ENCODE measurements around the gene POLG2. TPM values are rescaled to one million over a fixed set of nuclear protein-coding genes. Genes with fewer than 3 reads are reported as not detected.
A peak's percentile ranks its signal among the peaks of the same experiment; 100 is the strongest.
"Not testable (repeated sequence)": the region's sequence is repeated elsewhere in the genome, so short reads cannot be mapped to it uniquely, and the experiment has no call there.

Gene POLG2
- total RNA-seq, 2 experiments from 2014 or later, result 36.0 to 47.3 TPM

DNA sequence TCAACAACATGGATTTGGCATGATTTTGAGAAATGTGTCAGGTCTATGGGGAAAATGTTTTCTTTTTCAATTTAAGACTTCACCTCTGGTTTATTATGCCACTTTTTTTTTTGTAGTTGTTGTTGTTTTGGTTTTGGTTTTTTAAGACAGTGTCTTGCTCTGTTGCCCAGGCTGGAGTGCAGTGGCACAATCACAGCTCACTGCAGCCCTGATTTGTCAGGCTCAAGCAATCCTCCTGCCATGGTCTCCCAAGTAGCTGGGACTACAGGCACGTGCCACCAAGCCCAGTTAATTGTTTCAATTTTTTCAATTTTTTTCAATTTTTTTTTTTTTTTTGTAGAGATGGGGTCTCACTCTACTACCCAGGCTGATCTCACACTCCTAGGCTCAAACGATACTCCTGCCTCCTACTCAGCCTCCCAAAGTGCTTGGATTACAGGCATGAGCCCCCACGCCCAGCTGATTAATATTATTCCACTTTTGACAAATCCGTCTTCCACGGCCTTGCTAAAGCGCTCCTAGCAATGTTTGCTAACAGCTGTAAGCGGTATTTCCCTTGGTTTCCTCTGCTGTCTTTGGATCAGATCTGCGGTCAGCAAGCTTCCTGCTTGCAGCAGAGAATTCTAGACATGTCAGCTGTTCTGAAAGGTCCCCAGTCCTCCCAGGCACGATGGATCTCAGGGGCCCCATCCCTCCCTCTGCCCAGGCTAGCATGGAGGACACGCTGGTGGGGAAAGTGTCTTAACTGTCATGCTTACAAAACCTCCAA is 54.9 kb downstream of the POLG2 start:
- Mint-ChIP-seq H3K4me3 (peak overlapping the region; percentile 4), H3K9me3 (ENCODE audit: low read depth) (peaks cover 16% of the 10 kb centered on the region), H3K4me1 (peaks cover 20% of the 10 kb centered on the region), H3K27ac (peak overlapping the region; percentile 77), H3K36me3 (peaks cover 21% of the 10 kb centered on the region), H3K27me3 (no peaks in the 10 kb centered on the region)
- peak; percentile 54 for DNase-seq
- CTCF ChIA-PET, result interaction anchor here (0.6 kb wide), 1 partner anchor 143 kb away, joined by 3 read pairs; no protein-coding TSS in a partner anchor
- peak; percentile 41 for ATAC-seq

DNA sequence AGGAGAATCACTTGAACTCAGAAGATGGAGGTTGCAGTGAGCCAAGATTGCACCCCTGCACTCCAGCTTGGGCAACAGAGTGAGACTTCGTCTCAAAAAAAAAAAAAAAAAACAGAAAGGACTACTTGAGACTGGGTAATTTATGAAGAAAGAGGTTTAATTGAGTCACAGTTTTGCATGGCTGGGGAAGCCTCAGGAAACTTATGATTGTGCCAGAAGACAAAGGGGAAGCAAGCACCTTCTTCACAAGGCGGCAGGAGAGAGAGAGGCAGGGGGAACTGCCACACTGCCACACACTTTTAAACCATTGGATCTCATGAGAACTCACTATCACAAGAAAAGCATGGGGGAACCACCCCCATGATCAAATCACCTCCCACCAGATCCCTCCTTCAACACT is 56.9 kb downstream of the POLG2 start:
- CTCF ChIA-PET, result no interaction called here
- Mint-ChIP-seq H3K27ac (no peak overlapping the region), H3K36me3 (peaks cover 24% of the 10 kb centered on the region)

DNA sequence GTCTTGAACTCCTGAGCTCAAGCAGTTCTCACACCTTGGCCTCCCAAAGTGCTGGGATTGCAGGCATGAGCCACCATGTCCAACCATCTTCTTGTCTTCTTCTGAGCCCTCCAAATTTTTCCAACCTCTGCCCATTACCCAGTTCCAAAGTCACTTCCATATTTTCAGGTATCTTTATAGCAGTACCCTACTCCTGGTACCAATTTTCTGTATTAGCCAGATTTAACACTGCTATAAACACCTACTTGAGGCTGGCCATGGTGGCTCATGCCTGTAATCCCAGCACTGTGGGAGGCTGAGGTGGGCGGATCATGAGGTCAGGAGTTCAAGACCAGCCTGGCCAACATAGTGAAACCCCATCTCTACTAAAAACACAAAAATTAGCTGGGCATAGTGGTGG is 57.3 kb downstream of the POLG2 start:
- ATAC-seq, H3K27me3 Mint-ChIP-seq, DNase-seq, H3K27ac Mint-ChIP-seq, H3K4me3 Mint-ChIP-seq, CTCF ChIA-PET: not testable (repeated sequence)
- Mint-ChIP-seq H3K36me3 (peaks cover 24% of the 10 kb centered on the region), H3K4me1 (peaks cover 20% of the 10 kb centered on the region), H3K9me3 (ENCODE audit: low read depth) (peaks cover 22% of the 10 kb centered on the region)

More for the DNA sequence above, 56.9 kb downstream of the POLG2 start:
- DNase-seq (no peak), ATAC-seq (no peak)
- Mint-ChIP-seq H3K9me3 (ENCODE audit: low read depth) (peaks cover 22% of the 10 kb centered on the region), H3K27me3 (no peaks in the 10 kb centered on the region), H3K4me1 (peaks cover 20% of the 10 kb centered on the region), H3K4me3 (no peak overlapping the region)

DNA sequence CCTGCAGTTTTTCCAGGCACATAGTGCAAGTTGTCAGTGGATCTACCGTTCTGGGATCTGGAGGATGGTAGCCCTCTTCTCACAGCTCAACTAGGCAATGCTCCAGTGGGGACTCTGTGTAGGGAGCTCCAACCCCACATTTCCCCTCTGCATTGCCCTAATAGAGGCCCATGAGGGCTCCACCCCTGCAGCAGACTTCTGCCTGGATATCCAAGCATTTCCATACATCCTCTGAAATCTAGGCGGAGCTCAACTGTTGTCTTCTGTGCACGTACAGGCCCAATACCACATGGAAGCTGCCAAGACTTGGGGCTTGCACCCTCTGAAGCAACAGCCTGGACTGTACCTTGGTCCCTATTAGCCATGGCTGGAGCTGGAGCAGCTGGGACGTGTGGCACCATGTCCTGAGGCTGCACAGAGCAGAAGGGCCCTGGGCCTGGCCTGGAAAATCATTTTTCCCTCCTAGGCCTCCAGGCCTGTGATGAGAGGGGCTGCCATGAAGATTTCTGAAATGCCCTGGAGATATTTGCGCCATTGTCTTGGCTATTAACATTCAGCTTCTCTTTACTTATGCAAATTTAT is 58.8 kb downstream of the POLG2 start:
- Mint-ChIP-seq H3K27me3 (no peaks in the 10 kb centered on the region), H3K27ac (no peak overlapping the region), H3K9me3 (ENCODE audit: low read depth) (peaks cover 27% of the 10 kb centered on the region), H3K4me3 (no peak overlapping the region), H3K4me1 (peaks cover 16% of the 10 kb centered on the region), H3K36me3 (peaks cover 25% of the 10 kb centered on the region)
- DNase-seq (no peak), ATAC-seq (no peak)
- CTCF ChIA-PET, result no interaction called here

DNA sequence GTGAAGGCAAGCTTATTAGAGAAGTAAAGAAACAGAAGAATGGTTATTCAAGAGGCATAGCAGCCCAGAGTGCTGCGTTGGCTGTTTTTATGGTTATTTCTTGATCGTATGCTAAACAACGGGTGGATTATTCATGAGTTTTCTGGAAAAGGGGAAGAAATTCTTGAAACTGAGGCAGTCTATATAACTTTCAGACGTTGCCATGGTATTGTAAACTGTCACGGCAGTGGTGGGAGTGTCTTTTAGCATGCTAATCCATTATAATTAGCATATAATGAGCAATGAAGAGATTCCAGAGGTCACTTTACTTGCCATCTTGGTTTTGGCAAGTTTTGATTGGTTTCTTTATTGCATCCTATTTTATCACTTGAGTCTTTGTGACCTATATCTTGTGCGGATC is 65.3 kb downstream of the POLG2 start:
- Mint-ChIP-seq H3K27me3 (peaks cover 14% of the 10 kb centered on the region), H3K36me3 (peaks cover 3% of the 10 kb centered on the region), H3K9me3 (ENCODE audit: low read depth) (peaks cover 9% of the 10 kb centered on the region), H3K4me3 (no peak overlapping the region), H3K27ac (no peak overlapping the region), H3K4me1 (no peaks in the 10 kb centered on the region)
- CTCF ChIA-PET, result interaction anchor here (2.5 kb wide), 1 partner anchor 12 kb away, joined by 12 read pairs; no protein-coding TSS in a partner anchor
- ATAC-seq (no peak), DNase-seq (no peak)

DNA sequence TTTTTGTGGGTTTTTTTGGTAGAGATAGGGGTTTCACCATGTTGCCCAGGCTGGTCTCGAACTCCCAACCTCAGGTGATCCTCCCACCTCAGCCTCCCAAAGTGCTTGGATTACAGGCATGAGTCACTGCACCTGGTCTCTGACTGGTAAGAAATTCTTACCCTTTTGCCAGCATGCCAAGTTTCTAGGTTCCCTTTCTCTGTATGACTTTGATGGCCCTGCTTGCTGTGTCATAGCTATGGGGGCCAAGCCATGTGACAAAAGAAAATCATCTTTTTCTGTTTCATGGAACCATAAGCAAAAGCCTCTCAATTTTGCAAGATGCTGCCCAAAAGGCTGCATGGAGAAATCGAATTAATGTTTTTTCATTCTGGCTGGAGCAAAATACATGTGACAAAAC is 66.8 kb downstream of the POLG2 start:
- H3K4me1 Mint-ChIP-seq; H3K4me3 Mint-ChIP-seq; H3K36me3 Mint-ChIP-seq; H3K9me3 Mint-ChIP-seq (ENCODE audit: low read depth); H3K27ac Mint-ChIP-seq; DNase-seq; ATAC-seq: not testable (repeated sequence)
- H3K27me3 Mint-ChIP-seq, result peaks cover 23% of the 10 kb centered on the region
- CTCF ChIA-PET, result interaction anchor here (1.3 to 3.0 kb wide), 5 partner anchors 11 to 219 kb away, joined by 3 to 19 read pairs (median 7); no protein-coding TSS in a partner anchor

DNA sequence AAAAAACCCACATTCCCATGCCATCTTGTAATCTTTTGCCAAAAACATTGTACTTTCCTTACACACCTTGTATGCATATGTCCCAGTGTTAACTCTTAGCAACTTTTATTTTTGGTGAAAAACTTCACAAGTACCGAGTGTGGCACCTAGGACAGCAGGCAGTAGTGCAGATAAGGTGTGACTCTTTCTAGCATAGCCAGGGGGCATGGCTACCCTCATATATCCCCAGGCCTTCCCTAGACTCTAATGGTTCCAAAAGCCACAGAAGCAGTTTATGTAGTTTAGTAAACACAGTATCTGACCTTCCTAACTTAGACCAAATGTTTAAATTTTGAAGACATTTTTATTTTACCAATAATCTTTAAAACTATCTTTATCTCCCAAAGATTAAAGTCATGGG is 68.4 kb downstream of the POLG2 start:
- DNase-seq (no peak), ATAC-seq (no peak)
- Mint-ChIP-seq H3K36me3 (no peaks in the 10 kb centered on the region), H3K27ac (no peak overlapping the region), H3K27me3 (peaks cover 29% of the 10 kb centered on the region), H3K4me1 (peaks cover 5% of the 10 kb centered on the region), H3K4me3 (no peak overlapping the region), H3K9me3 (ENCODE audit: low read depth) (no peaks in the 10 kb centered on the region)
- CTCF ChIA-PET, result interaction anchor here (1.2 to 3.0 kb wide), 5 partner anchors 9 to 108 kb away, joined by 4 to 19 read pairs (median 7); partner anchors contain the start of gene POLG2

Small RNAs within 50 kb of the gene (microRNA-seq; reads per million reads assigned to microRNA genes)
- 6.8 reads per million, percentile 20 among the genes with 10 or more reads in this experiment for gene MIR3064
- gene MIR5047, result not detected

Other genes starting within 250 kb of the POLG2 start
- gene TEX2, start 233.8 kb downstream of the POLG2 start, total RNA-seq, result 10 to 100 TPM; 14.8 to 17.6 TPM
- 100 to 1,000 TPM; 116 to 124 TPM for gene PECAM1, start 106.2 kb downstream of the POLG2 start, total RNA-seq
- under 1 TPM in 1 of 2 experiments, not detected in 1; 0.82 TPM for gene MILR1, start 47.9 kb downstream of the POLG2 start, total RNA-seq
- 100 to 1,000 TPM; 842 to 926 TPM for gene DDX5, start 9.2 kb upstream of the POLG2 start, total RNA-seq
- gene CEP95, start 9.9 kb upstream of the POLG2 start, total RNA-seq, result 10 to 100 TPM; 45.7 to 52.6 TPM
- gene SMURF2, start 165.3 kb upstream of the POLG2 start, total RNA-seq, result 10 to 100 TPM; 16.0 to 22.1 TPM

Measured in activated CD8-positive, alpha-beta memory T cell treated with anti-CD3 and anti-CD28 coated beads, Interleukin-2, amount 10 ng/mL, durations not matched to agents 7 days and 5 days (primary cell).